Effector CD8-positive, alpha-beta T cell (primary cell): Measurements from ENCODE around the gene CCDC148.

Experiments used
- DNase-seq: peaks from one replicate; lab custom pipeline; 2025; lab: John Stamatoyannopoulos, UW

CCDC148 gene

DNA sequence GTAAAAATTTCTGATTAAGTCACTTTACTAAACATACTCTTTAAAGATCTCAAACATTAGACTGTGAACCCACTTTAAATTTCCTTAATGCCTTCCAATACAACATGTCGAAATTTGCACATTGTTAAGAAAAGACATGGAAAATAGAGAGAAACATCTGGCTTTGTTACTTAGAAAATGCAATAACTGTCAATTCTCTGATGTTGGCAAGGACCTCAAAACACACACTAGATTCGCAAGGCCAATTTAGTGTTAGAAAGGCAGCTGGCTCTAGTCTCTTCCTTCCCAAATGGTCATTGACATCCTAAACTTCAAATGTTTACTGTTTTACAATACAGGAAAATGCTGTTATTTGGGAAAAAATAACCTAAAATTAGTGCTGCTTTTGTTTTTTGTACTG lies 244.3 kb downstream of the CCDC148 start:
- no peak for DNase-seq

DNA sequence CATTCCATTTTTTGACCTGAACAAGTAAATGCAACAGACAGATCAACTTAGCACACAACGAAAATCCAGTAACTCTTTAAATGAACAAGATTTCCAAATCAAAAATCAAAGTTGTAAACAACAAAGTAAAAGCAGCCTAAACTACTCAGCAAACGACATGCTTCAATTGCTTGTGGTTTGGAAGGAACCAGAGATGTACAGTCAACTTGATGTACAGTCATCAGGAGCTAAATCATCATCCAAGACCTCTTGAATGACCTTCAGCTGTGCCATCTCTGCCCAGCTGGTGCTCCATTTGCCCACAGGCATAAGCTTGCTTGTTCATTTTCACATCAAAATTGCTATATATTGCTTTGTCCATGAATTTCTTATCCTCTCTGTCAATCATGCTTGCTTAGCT lies 245.1 kb downstream of the CCDC148 start:
- no peak for DNase-seq

DNA sequence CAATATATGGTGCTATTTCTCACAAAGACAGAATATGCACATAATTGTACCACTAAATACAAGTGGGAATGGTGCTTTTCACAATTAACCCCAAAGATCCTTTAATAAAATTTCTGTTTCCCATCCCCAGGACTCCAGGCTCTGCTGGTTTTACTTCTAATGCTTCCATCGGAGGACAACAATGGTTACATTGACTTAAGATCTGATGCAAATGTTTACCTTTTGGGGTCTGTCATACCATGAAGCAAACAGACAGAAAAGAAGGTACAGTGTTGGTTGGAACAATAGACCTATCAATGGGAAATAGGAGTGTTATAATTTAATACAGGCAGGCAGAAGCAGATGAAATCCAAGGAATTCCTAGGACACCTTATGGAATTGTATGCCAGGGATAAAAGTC lies 249.2 kb downstream of the CCDC148 start:
- DNase-seq = no peak

DNA sequence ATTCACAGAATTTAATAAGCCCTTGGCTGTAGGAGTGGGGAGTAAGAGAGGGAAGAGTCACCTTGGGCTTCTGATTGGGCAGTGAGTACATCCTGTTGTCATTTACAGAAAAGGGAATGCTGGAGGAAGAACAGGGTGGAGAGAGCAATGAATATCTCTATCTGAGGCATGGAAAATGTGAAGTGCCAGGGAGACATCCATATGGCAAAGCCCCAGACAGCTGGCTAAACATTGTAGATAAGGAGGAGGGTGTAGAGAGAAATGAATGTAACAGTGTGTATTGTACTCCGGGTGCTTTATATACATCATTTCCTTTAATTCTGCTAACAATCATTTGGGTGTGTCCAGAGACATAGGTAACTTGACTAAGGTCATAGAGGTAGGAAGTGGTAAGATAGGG lies 251.3 kb downstream of the CCDC148 start:
- no peak for DNase-seq

DNA sequence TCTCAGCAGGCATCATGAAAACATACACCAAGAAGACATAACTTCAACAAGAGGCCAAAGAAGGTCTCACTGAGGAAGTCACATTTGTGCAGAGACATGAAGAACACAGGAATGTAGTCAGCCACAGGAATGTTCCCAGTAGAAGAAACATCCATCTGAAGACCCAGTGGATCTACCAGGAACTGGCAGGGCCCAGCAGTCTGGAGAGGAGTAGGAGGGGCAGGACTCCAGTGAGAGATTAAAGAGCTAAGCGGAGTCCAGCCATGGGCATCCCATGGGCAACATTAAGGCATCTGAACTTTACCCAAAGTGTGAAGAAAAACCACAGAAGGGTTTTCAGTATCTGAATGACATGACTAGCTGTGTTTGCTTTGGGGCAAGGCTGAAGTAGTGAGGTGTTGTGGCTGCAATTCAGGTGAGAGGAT lies 251.8 kb downstream of the CCDC148 start:
- DNase-seq = no peak

DNA sequence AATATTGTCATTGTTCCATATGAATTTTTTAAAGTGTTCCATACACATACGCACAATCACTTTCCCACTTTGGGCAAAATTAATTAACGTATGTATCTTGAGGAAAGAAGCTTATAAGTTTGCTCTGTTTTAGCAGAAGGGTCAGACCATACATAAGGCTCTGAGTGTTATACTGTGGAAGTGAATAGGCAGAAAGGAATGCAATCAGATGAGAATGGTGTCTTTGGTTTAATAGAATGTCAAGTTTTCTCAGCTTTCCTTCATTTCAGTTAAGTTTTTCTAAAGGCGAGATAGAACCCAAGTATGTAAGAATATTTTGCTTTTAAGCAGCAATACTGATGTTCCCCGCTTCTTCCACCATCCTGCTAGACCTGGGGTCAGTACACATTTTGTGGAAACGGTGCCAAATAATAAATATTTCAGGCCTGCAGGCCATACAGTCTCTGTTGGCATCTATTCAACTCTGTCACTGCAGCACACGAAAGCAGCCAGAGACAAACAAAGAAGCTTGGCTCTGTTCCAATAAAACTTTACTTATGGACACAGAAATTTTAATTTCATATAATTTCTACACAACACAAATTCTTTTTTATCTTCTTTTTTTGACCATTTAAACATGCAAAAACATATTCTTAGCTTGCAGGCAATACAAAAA lies 254.3 kb downstream of the CCDC148 start:
- DNase-seq = no peak

DNA sequence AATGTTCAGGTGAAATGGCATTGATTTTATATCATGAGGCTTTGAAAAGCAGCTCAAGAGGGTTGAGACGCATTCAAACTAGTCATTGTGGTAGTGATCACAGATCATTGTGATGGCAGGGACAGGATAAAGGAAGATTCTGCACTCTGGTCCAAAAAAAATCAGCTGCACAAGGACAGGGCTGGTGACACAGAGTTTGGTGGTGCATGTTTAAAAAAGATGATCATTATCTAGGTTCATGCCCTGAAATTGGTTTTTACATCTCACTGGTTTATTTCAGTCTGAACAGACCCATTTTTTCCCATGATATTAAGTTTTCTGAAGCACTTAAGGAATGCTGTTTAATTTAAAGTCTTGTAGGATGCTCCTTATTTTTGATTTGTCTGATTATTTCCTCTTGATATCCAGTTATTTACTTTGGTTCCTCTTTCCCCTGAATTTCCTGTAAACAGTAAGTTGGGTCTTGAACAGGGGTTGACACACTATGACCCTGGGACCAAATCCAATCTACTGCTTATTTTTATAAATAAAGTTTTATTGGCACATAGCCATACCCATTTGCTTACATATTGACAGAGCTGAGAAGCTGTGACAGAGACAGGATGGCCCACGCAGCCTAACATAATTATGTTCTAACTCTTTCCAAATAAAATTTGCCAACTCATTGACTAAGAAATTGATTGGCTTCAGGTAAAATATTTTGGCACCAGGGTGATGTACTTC lies 256.5 kb downstream of the CCDC148 start:
- DNase-seq = no peak

DNA sequence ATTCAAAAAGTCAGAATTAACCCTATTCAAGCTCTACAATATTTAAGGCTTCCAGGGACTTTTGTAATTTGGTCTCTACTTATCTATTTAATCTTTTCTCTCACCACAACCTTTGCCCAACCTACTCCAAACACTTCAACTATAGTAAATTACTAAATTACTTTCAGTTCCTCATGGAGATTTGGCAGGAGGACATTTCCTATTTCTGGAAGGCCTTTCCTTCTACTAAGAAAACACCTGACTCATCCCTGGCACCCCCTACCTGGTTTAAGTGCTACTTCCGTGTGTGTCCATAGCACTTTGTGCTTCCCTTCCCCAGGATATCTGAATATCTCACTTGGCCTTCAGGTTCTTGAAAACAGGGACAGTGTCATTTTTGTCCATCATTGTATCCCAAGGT lies 258.6 kb downstream of the CCDC148 start:
- DNase-seq = no peak

DNA sequence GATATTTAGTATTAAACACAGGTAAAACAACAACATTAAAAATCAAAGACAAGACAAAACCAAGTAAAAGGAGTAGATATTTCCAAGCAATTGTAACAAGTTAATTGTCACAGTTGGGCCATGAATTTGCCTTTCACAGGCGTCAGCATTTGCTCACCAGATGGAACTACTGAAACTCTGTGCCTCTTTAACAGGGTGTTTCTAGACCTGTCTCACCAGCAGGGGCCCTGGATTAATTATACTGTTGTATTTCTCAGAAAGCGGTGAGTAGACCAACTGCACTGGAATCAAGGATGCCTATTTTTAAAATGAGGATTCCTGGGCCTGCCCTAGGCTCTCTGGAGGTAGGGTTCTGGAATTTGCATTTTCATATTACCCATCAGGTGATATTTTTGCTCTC lies 262.3 kb downstream of the CCDC148 start:
- no peak for DNase-seq

DNA sequence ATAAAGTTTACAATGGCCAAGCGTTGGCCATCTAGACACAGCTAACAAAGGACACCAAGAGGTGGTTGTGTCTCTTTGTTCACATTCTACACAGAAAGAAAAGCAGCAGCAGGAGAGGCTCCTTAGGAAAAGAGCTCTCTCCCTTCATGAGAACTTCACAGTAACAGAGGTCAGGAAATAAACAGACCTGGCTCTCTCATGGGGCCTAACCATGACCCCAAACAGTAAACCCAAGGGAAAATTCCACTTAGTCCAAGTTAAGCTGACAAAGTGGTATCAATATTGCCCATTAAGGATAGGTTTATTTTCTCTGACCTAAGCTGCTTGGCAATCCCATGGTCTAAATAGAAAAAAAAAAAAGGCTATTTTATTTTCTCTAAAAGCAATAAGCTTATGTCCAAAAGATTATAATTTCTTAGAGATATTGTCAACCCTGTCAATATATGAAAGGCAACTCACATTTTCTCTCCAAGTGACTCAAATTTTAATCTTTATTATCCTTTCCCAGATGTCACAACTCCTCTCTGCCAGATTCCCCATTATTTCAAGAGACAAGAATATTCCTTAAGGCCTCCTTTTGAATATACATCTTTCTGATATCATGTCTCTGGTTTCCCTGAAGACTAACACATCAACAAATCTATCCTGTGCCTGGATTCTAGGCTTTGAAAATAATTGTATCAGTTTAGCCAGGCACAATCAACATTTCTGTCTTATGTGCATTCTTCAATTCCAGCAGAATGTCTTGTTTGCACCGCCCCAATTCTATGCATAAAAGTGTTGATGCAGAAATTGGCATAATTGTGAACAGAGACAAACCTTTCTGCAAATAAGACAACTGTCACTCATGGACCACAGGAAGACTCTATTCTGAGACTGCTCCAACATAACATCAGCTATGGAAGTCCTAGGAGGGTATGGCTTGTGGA lies 263.8 kb downstream of the CCDC148 start:
- no peak for DNase-seq

DNA sequence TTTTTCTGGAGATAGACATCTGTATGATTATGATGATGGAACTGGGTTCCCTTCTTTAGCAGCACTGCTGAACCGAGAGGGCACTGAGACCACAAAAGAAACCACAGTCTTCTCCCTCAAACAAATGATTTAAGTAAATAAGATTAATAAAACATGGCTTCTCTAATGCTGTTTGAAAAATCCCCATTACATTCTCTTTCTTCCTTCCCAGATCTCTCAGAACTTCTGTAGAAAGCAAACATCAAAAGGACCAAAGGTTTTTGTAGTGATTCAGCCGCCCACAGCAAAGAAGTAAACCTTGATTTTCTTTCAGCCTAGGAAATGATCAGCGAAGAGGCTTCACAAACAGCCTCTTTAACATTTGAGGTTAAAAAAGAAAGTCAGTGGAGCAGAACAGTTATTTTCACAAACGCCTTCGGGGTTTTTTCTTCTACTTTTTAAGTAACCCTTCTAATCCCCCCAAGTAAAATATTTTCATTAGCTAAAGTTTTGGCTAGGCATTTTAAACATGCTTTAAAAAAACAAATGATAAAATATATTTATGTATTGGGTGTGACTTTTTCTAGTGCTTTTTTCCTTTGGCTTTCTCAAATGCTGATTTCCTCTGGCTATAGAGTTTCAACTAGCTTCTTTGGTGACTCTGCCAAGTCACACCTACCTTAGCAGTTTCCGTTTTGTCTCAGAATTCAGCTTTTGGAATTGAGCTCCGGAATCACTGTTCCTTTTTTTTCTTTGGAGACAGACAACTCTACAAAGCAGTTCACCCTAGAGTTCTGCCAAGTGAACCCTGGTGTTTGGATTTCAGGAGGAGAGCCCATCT lies 265.3 kb downstream of the CCDC148 start:
- DNase-seq = no peak

DNA sequence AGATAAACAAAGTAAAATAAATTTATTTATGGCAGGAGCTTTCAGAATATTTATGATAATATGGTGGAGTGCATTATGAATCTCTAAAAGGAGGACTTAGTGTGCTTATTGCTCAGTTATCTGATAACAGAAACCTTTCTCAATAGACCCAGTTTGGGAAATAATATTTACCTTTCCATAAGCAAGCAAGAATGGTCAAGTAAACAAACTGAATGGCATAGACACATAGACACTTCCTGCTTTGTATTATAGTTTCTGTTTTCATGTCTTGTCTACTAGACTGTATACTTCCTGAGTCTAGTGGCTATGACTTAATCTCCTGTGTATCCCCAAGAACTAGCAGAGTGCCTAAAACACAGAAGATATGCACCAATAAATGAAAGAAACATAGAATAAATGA lies 267.0 kb downstream of the CCDC148 start:
- DNase-seq = no peak

DNA sequence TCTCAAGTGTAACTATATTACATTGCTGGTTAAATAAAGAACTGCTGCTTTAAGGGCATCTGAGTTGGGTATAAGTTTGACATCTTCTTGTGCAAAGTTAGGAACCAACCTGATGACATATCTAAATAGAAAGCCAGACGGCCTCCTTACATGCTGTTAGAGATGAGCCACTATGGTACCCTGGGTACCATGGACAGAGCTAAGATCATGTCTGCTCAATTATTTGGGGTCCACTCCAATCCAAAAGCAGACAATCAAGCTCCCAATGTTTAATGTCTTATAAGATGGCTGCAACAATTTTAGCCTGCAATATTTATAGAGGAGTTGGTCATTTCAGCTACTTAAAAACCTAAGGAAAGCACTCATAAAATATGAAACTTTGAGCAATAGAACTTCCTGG lies 268.6 kb downstream of the CCDC148 start:
- DNase-seq = no peak

DNA sequence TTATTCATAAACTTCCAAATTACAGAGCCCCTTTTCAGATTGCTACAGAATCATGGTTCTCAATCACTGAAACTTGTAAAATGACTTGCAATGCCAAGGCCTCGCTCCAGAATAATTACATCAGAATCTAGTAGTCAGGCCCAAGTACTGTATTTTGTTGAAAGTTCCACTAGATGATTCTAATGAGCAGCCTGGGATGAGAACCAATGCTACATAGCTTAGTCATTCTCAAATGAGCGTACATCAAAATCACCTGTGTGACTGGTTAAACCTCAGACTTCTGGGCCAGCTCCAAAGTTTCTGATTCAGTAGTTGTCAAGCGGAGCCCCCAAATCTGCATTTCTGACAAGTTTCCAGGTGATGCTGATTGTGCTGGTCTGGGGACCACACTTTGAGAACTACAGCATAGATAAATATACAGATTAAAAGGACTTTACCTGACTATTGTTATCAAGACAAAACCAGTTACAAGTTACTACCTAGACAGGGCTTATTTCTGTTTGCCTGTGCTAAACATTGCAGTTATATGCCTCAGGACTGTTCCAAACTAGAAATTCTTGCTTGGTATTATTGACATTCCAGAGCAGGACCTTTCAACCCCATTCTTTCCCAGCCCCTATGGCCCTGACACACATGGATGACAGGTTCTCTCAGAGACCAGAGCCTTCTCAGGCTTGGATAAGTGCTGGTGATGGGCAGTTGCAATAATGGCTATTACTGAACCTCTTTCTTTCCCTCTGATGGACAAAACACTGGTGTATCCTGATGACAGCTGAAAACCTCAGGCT lies 271.8 kb downstream of the CCDC148 start:
- DNase-seq = no peak

DNA sequence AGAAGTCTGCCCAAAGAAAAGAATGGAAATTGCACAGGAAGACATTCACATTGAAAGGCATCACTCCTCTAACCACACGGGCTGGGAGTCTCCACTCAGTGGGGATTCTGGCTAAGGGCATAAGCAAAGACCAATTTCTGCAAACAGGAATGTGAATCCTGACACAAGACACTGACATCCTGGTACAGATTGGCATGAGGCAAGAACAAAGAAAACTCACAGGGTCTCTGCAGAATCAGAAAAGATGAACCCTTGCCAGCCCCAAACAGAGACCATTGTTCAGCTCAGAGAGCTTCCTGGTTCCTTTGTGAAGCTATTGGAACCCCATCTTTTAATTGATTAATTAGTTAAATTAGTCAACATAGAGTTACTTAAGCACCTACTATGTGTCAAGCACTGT lies 272.6 kb downstream of the CCDC148 start:
- DNase-seq = no peak

DNA sequence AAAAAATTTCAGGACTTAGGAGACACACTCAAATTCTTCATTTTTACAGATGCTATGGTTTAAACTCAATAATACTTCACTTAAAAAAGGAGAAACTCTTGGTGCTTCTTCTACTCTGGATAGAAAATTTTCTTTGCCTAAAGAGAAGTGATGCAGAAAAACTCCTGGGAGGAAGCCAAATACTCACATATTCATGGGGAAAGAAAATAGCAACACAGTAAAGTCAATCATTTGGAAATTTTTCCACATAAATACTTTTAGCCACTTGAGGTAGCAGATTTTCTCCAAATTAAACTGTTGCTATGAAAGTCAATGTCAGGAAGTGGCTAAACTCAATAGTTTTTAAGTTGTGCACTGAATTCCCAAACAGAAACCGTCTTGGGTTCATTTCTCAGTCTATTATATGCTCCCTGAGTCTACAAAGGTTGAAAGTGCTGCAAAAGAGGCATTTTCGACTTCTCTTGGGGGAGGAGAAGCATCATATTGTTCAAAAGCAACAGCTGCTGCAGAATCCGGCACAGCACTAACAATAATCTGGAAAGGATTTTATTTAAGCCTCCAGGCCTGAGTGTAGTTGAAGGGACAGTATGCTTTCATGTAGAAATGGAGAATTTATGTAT lies 273.8 kb downstream of the CCDC148 start:
- DNase-seq = no peak

DNA sequence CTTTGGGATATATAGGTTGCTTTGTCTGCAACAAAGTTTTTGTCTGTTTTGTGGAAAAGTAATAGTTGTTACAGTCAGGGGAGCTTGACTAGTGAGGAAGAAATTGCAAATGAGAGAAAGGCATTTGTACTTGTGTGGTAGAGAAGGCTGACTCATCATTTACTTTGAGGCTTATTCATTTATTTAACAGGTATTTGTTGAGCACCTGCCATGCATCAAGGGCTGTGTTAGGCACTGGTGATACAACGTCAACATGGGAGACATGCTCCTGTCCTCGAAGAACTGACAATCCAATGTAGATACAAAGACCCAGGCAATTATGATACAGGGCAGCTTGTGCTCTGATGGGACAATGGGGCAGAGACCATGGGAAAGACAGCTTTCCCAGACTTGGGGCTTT lies 275.4 kb downstream of the CCDC148 start:
- DNase-seq = no peak

DNA sequence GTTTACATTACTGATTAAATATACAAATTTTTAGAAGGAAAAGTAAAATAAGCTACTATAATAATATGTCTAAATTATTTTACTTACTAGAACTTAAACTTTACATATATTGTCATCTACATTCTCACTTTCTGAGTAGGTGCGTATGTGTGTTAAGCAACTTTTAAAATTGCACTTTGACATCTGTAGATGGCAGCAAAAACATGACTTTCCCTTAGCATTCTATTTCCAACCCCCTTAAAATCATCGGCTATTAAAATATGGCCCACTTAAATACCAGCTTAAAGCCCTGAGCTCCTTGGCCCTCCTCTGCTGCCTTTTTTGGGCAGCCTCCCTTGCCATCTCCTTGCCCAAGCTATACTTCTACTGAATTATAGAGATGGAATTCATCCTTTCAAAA lies 276.9 kb downstream of the CCDC148 start:
- no peak for DNase-seq

DNA sequence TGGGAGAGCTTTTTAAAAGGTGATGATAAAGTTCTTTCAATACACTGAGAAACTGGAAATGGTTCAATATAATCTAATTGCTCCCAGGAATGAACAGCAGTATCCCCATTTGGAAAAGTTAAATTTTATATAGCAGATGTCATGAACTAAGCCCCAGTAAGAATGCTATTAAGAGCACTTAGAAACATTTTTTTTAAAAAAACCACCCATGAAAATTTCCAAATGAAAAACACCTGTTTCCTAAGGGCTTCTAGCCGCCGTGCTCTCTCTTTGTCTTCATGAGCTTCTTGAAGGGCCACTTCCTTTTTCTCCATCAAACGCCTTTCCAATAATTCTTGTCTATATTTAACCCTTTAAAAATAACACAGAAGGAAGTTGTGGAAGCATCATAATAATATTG lies 277.9 kb downstream of the CCDC148 start:
- no peak for DNase-seq

DNA sequence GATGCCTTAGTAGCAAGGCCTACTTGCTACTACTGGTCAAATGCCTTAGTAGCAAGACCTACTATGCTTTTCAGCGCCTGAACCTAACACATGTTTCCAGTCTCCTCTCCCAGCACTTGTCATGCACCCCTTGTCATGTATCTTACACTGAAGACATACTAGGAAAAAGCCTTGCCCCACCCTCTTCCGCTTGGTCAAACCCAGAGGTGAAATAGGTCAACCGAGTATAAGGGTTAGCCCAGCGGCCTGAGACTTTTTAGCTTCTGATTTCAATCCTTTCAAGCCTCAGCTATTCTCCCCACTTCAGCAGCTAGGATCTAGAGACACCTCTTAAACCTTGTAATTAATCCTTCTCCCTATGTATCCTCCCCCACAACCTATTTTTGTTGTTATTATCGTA lies 281.6 kb downstream of the CCDC148 start:
- no peak for DNase-seq

DNA sequence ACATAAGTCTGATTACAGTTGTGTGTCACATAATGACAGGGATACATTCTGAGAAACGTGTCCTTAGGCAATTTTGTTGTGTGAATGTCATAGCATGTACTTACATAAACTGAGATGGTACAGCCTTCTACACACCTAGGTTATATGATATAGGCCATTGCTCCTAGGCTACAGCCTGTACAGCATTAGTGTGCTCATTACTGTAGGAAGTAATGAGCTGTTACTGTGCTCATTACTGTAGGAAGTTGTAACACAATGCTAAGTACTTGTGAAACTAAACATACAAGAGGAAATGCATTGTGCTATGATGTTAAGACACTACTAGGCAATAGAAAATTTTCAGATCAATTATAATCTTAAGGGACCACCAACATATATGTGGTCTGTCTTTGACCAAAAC lies 282.1 kb downstream of the CCDC148 start:
- no peak for DNase-seq
